ENCODE results near the gene HLA-DQB1.
"Not testable (repeated sequence)": the region's sequence is repeated elsewhere in the genome, so short reads cannot be mapped to it uniquely, and the experiment has no call there.

HLA-DQB1 gene

DNA sequence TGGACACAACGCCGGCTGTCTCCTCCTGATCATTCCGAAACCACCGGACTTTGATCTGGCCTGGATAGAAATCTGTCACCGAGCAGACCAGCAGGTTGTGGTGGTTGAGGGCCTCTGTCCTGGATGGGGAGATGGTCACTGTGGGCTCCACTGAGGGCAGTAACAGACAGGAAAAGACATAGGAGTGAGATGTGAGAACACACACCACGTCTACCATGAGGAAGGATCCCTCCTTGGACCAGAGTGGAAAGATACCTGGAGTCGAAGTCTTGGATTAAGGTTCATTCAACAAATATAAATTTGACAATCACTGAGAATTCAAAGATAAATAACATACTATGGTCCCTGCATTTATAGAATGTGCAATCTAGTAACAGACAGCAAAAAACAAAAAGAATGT, 4.4 kb downstream of the HLA-DQB1 start:
- DNase-seq (ENCODE audit: low read depth), result no peak
- H3K4me3 ChIP-seq (replicated peaks; ENCODE audit: low read depth, low read length), result no peak overlapping the region
- TF ChIP-seq, protein P1, sequence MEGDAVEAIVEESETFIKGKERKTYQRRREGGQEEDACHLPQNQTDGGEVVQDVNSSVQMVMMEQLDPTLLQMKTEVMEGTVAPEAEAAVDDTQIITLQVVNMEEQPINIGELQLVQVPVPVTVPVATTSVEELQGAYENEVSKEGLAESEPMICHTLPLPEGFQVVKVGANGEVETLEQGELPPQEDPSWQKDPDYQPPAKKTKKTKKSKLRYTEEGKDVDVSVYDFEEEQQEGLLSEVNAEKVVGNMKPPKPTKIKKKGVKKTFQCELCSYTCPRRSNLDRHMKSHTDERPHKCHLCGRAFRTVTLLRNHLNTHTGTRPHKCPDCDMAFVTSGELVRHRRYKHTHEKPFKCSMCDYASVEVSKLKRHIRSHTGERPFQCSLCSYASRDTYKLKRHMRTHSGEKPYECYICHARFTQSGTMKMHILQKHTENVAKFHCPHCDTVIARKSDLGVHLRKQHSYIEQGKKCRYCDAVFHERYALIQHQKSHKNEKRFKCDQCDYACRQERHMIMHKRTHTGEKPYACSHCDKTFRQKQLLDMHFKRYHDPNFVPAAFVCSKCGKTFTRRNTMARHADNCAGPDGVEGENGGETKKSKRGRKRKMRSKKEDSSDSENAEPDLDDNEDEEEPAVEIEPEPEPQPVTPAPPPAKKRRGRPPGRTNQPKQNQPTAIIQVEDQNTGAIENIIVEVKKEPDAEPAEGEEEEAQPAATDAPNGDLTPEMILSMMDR (IDR thresholded peaks at IDR 0.05; ENCODE audit: low read length, missing control alignments), result no peak

DNA sequence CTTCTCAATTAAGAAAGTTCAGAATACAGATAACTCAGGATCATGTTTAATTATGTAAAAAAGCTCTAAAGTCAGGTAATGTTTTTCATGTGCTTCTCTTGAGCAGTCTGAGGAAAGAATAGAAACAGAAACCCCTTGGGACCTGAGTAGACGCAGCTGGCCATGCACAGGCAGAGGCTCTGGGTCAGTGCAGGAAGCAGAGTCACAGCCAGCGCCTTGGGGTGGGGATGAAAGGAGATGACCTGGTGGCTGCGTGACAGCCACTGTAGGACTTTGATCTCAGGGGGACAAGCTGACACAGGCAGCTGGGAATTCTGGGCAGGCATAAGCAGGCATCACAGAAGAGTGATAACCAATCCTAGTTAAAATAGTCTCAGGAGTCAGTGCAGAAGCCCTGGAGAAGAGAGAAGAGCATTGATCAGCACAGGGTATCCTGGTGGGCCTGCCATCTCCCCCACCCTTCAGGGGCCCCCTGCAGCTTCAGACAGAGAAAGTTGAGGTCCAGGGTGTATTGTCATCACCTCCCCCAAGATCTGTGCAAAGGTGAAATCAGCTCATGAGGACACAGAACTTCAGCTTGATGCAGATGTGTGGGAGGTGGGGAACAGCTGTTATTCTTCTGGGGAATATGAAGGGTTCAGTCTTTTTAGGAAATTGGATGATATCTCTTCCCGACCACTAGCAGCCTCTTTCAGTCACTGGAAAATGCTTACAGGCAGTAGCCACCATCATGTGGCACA, 6.4 kb downstream of the HLA-DQB1 start:
- TF ChIP-seq, protein P1 (IDR thresholded peaks at IDR 0.05; ENCODE audit: low read length, missing control alignments), result no peak
- no peak for DNase-seq (ENCODE audit: low read depth)
- no peak overlapping the region for H3K4me3 ChIP-seq (replicated peaks; ENCODE audit: low read depth, low read length)

- no peak overlapping the region for H3K4me3 ChIP-seq (replicated peaks; ENCODE audit: low read depth, low read length)
- TF ChIP-seq, protein P1 (IDR thresholded peaks at IDR 0.05; ENCODE audit: low read length, missing control alignments), result no peak
- no peak for DNase-seq (ENCODE audit: low read depth)
Measured at GRCh38 chr6:32658268-32658897, 8.1 kb downstream of the HLA-DQB1 start.

DNA sequence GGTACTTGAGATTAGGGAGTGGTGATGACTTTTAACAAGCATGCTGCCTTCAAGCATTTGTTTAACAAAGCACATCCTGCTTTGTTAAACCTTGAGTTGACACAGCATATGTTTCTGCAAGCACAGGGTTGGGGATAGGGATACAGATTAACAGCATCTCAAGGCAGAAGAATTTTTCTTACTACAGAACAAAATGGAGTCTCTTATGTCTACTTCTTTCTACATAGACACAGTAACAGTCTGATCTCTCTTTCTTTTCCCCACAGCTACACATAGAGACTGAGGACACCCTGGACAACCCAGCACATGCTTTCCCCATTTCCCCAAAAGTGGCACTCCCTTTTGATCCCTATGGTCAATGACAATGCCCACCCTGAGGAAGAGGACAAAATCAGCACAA, 8.6 kb downstream of the HLA-DQB1 start:
- not testable (repeated sequence) for DNase-seq (ENCODE audit: low read depth); H3K4me3 ChIP-seq (replicated peaks; ENCODE audit: low read depth, low read length)

DNA sequence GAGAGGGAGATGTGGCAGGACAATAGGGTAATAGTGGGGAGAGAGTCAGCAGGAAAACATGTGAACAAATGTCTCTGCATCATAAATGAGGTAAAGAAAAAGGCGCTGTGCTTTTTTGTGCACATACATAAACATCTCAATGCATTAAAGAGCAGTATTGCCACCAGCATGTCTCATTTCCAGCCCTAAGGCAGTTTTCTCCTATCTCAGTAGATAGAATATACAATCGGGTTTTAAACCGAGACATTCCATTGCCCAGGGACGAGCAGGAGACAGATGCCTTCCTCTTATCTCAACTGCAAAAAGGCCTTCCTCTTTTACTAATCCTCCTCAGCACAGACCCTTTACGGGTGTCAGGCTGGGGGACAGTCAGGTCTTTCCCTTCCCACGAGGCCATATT, 9.1 kb downstream of the HLA-DQB1 start:
- not testable (repeated sequence) for DNase-seq (ENCODE audit: low read depth); H3K4me3 ChIP-seq (replicated peaks; ENCODE audit: low read depth, low read length)

DNA sequence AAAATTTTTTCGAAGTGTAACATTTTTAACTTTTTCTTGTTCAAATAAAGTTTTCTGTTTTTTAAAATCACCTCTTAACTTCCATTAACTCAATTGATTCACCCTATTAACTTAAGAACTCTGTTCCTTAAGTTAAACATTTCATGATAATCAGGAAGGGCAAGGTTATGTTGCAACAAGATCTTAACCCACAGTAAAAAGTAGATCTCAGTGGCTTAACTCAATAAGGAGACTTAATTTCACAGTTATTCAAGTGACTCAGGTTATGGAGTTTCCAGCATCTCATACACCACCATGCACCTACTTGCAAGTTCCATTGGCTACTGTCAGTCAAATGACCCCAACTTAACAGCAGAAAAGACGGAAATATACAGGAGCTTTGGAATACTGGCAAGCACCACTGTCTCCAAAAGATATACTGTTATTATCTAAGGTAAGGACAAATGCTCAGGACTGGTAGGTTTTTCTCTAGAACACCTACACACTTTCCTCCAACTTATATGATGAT, 11.2 kb downstream of the HLA-DQB1 start:
- TF ChIP-seq, protein P1 (IDR thresholded peaks at IDR 0.05; ENCODE audit: low read length, missing control alignments), result no peak
- DNase-seq (ENCODE audit: low read depth), result no peak
- no peak overlapping the region for H3K4me3 ChIP-seq (replicated peaks; ENCODE audit: low read depth, low read length)

- no peak overlapping the region for H3K4me3 ChIP-seq (replicated peaks; ENCODE audit: low read depth, low read length)
- TF ChIP-seq, protein P1 (IDR thresholded peaks at IDR 0.05; ENCODE audit: low read length, missing control alignments), result no peak
- no peak for DNase-seq (ENCODE audit: low read depth)
Measured at GRCh38 chr6:32645047-32645703, 21.3 kb downstream of the HLA-DQB1 start.
